SKM-1 treated with dmso at 0.1 percent for 144 hours (cell line): ENCODE results near the gene CSH1.
A peak's percentile ranks its signal among the peaks of the same experiment; 100 is the strongest.
"Not testable (repeated sequence)": the region's sequence is repeated elsewhere in the genome, so short reads cannot be mapped to it uniquely, and the experiment has no call there.

Source experiments
- DNase-seq: peaks from one replicate; lab custom pipeline; 2025; ENCODE audit not compliant: unreplicated experiment; lab: John Stamatoyannopoulos, UW

Gene CSH1

GRCh38 chr17:63870292-63870665 is 26.1 kb downstream of the CSH1 start:
- not testable (repeated sequence) for DNase-seq

GRCh38 chr17:63869491-63870291 is 26.7 kb downstream of the CSH1 start:
- not testable (repeated sequence) for DNase-seq

DNA sequence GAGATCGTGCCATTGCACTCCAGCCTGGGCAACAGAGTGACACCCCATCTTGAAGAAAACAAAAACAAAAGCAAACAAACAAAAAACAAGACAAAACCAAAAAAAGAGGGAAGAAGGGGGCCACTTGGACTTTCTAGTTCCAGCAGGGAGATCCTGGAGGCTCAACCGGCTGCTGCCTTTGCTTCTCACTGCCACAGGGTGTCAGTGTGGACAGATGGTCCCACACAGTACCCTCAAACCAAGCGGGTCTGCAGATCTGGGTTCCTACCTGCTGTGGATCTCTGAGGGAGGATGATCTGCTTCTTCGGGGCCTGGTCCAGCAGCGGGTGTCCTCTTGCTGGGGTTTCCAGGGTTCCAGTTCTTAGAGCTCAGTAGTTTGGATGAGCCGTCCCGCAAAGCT is 29.7 kb downstream of the CSH1 start:
- not testable (repeated sequence) for DNase-seq

DNA sequence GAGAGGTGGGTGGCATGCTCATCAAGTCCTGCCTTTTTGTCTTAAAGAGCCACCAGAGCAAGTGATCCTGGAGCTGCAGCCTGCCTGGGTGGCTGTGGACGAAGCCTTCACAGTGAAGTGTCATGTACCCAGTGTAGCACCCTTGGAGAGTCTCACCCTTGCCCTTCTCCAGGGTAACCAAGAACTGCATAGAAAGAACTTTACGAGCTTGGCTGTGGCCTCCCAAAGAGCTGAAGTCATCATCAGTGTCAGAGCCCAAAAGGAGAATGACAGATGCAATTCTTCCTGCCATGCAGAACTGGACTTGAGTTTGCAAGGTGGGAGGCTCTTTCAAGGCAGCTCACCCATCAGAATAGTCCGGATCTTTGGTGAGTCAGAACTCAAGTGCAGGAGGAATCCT is 37.1 kb downstream of the CSH1 start:
- DNase-seq = no peak

DNA sequence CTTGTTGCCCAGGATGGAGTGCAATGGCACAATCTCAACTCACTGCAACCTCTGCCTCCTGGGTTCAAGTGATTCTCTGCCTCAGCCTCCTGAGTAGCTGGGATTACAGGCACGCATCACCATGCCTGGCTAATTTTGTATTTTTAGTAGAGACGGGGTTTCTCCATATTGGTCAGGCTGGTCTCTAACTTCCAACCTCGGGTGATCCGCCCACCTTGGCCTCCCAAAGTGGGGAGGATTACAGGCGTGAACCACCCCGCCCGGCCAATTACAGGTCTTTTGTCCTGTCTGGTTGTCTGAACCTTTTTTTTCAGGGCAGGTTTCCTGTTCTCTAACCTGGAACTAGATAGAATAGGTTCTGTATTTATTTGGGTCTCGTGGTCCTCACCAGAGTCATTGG is 39.9 kb downstream of the CSH1 start:
- DNase-seq = not testable (repeated sequence)

DNA sequence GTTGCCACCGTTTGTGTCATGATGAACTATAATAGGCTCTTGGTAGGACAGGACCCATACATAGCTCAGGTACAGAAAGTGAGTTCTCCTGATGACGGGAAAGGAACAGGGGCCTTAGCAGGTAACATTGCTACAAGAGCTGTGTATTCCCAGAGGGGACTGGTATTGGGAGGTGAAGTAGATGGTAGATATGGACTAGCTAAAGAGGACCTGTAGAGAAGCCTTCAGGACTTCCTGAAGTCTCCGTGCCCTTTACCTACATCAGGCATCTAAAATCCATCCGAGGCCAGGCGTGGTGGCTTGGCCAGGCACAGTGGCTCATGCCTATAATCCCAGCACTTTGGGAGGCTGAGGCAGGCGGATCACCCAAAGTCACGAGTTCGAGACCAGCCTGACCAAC is 41.2 kb downstream of the CSH1 start:
- no peak for DNase-seq

DNA sequence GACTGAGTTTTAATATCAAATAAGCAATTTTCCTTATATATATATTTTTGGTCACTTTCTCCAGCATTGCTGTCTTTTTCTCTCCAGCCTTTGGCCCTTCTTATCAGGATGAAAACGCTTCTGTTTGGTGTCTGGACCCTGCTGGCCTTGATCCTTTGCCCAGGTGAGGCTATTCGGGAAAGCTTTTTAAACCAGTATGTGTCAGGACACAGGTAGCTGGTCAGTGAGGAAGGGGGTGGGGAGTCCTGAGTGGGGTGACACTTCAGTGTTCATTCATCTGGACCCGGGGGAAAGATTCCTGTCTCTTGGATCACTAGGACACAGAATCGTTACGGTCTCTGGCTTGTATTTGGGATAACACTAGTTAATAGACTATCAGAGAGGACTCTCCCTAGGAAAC is 41.7 kb downstream of the CSH1 start:
- DNase-seq = no peak

DNA sequence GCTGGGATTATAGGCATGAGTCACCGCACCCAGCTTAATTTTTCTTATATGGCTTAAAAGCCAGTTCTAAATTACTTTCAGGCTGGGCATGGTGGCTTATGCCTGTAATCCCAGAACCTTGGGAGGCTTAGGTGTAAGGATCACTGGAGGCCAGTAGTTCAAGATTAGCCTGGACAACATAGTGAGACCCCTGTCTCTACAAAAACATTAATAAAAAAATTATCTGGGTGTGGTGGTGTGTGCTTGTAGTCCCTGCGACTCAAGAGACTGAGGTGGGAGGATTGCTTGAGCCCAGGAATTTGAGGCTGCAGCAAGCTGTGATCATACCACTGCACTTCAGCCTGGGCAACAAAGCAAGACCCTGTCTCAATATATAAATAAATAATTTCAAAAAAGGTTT is 43.1 kb downstream of the CSH1 start:
- no peak for DNase-seq

DNA sequence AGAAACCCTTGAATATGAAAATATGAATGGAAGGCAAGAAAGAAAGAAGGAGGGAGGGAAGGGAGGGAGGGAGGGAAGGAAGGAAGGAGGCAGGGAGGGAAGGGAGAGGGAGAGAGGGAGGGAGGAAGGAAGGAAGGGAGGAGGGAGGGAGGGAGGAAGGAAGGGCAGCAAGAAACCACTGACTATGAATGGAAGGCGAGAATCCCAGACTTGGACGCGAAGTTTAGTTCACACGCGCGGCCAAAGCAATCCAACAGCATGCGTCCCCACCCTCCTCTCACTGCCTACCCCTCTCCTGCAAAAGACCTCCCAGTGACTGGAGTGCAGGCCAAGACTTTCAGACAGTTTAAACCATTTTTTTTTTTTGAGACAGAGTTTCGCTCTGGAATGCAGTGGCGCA is 46.0 kb downstream of the CSH1 start:
- DNase-seq = no peak

DNA sequence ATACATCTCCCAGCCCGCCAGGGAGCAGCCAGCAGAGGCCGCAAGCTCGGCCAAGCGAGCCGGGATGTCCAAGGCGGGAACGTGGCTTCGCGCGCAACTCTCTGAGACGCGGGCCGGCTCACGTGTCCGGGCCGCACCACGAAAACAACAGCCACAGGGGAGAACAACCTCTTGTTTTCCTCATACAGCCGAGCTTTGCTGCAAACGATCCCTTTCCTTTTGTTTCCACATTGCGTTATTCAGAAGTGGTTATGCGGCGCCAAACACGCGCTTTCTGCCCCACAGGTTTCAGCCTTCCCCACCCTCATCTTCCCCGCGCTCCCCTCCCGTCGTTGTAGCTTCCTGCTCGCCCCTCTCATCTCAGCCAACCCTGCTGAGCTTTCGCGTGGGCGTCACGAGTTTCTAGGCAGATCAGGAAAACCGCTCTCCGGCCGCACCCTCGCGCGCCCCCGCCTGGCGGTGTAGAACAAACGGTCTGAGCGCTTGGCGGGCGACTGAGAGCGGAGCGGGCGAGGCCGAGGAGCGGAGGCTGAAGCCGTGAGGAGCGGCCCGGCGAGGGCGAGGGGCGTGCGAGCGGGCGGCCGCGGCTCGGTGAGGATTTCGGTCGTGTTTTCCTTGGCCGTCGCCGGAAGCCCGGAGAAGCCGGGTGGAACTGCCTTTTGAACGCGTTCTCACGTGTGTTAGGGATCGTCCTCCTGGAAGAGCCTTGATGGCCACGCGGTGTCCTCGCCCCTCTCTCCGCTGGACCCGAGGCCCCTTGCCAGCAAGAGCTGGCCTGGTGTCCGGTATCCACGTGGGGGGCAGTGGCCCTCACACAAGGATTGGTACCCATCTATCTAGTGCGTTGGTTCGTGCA is 47.3 kb downstream of the CSH1 start:
- DNase-seq = peak; percentile 93

GRCh38 chr17:63847525-63848249 is 48.7 kb downstream of the CSH1 start:
- DNase-seq = no peak

GRCh38 chr17:63845509-63845908 is 50.9 kb downstream of the CSH1 start:
- no peak for DNase-seq
